OCI-LY3 (cell line): Measurements from ENCODE around the gene SORL1.

ENCODE experiments used
- CTCF ChIP-seq: fragments of 200-600, 300-600 bp; sonication (generic); IDR thresholded peaks from 2 replicates; pipeline ENCODE4 v1.5.1; 2014; ENCODE audit warnings: antibody characterized with exemption, low read length, low read depth
- EZH2phosphoT487 ChIP-seq: fragments of 200-600 bp; shearing (Covaris generic); IDR thresholded peaks from 2 replicates; pipeline ENCODE4 v1.6.1; 2018; ENCODE audit warnings: antibody characterized with exemption, mixed run types, low read depth

- TF ChIP-seq CTCF: no peak
- TF ChIP-seq EZH2phosphoT487: no peak
Observed at GRCh38 chr11:121488170-121488569, 36.1 kb downstream of the SORL1 start.
